Femur (tissue), 1 donor: ENCODE results near the gene RBP5.
"Not testable (repeated sequence)": the region's sequence is repeated elsewhere in the genome, so short reads cannot be mapped to it uniquely, and the experiment has no call there.

Source experiments
- DNase-seq: peaks from one replicate; pipeline ENCODE4 v3.0.0-alpha.2; 2017

RBP5 gene

DNA sequence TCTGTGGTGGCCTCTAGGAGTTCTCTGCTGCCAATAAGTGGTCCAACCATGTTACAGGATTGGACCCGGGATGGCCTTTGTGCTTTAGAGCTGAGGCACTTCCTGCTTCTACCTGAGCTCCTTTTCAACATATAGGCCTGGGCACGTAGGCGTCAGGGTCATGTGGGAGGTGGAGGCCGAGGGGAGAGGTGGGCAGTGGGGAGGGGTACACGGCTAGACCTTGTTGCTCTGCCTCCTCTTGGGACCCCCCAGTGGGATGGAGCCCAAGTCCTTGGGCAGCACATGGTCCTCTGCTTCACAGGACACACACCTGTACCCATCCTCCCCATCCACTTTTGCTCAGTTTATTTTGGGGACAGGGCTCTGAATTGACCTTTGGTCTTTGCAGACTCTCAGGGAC lies 7.4 kb downstream of the RBP5 start:
- peak; percentile 14 for DNase-seq

DNA sequence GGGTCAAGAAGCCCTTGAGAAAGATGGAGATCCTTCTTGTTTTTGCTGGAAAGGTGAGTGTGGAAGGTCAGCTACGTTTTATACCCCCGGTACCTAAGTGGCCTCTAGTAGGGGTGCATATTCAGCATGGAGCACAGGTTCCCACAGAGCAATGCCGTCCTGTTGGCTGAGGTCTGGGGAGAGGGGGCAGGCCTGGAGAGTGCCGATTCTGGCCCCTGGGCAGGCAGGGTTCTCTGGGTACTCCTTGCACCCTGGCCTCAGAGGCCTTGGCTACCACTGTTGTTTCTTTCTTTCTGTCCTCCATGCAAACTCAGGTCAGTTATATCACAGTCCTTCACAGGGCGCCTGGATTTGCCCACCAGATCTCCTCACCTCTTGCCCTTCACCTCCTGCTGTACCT lies 8.5 kb downstream of the RBP5 start:
- peak; percentile 8 for DNase-seq

DNA sequence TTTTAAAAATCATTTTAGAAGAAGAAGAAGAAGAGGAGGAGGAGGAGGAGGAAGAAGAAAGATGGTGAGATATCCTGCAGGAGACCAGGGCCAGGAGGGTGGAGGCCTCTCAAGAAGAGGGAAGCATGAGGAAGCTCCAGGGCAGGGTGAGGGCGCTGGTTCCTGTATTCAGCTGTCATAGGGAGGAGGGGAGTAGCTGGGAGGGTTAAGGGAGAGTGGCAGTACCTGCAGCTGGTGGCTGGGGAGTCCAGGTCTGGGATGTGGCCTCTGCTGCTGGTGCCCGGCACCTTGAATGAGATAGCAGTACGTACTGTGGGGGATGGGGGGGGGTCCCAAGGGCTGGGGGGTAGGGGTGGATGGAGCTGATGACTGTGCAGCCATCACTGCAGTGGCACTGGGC lies 9.8 kb downstream of the RBP5 start:
- peak; percentile 11 for DNase-seq

DNA sequence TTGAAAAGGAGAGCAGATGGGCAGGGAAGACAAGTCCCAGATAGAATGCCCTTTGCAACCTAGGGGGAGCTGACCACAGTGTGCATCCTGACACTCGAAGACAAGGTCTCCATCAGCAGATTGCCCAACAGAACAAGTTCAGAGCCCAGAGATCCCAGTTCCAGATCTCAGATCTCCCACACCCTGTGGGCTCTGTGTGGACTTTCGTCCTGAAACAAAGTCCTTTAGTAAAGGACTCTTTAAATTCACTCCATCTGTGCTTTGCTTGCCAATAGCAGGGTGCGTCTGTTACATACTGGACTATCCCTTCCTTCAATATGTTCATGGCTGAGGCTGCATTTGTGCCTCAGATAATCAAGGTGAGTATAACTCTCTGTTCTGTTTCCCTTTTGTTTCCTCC lies 11.0 kb downstream of the RBP5 start:
- DNase-seq: peak; percentile 10

DNA sequence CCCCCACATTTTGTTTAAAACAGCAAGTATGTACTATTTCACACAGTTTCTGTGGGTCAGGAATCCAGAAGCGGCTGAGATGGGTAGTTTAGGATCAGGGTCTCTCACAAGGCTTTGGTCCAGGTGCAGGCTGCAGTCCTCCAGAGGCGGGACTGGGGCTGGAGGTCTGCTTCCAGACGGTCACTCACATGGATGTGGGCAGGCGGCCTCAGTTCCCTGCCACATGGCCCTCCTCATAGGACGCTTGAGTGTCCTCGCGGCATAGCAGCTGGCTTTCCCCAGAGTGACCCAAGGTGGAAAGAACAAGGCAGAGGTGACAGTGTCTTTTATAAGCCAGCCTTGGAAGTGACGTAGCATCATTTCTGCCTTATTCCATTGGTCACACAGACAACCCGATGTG lies 11.8 kb downstream of the RBP5 start:
- peak; percentile 9 for DNase-seq

DNA sequence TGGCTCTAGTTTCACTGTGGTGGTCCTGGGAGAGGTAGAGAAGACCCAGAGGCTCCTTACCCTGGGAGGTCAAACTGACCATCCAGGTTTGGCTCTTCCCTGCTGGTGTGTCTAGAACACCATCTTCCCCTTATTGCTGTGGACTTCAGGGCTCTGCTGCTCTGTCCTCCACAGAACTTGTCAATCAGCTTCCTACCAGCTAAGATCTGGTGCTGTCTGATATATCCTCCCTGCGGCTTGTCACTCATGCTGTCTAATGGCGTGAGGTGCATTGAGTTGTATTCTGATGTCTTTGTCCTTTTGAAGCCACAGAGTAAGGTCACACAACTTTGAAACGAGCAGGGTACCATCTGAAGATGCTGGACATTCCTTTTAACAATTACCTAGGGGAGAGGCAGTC lies 12.5 kb downstream of the RBP5 start:
- peak; percentile 10 for DNase-seq

DNA sequence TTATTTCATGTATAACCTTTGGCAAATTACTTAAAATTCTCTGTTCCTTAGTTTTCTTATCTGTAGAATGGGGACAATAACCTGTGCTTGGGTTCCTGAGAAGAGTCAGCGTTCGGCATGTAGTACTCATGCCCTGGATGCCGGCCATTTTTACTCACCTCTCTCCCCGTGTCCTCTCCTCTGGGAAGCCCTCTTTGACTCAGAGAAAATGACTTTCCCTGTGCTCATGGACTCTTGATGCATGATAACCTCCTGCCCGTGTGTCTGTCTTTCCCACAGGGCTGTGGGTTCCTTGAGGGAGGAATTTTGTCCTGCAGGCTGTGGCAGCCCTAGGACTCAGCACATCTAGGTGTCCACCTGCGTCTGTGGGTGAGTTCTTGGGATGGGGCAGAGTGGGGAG lies 13.8 kb downstream of the RBP5 start:
- DNase-seq: peak; percentile 14

DNA sequence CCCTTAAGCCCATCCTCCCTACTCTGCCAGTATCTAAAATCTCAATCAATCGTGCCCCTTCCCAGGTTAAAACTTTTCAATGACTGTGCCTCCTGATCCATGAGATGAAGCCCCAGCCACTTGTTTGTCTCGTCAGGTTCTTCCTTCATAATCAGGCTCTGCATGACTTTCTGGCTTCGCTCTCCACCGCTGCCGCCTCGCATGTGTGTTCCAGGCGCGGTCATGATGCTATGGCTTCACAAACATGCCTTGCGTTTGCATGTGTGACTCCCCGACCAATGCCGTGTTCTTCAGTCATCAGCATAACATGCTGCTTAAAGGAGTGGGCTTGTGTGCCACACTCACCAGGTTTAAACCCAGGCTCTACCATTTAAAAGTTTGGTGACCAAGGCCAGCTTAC lies 14.7 kb downstream of the RBP5 start:
- DNase-seq: peak; percentile 15

DNA sequence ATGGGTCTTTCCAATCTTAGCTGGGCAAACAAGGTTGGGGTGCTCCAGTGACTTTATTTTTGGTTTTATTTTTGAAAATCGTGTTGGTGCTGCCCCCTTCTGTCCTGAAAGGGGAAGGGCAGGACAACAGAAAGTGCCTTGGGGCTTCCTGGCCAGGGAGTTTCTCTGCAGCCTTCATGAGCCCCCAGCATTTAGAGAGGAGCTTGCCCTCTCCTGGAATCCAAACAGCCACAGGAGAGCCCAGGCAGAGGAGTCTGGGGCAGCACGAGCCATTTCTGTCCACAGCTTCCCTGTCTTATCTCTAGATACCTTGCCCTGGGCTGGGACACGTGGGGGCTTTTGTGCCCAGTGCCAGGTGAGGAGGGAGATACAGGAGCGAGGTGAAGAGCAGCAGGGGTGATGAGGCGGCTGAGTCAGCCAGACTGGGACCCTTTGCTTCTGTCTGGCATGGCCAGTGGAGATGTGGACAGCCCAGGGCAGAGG lies 15.3 kb downstream of the RBP5 start:
- DNase-seq: peak; percentile 33

DNA sequence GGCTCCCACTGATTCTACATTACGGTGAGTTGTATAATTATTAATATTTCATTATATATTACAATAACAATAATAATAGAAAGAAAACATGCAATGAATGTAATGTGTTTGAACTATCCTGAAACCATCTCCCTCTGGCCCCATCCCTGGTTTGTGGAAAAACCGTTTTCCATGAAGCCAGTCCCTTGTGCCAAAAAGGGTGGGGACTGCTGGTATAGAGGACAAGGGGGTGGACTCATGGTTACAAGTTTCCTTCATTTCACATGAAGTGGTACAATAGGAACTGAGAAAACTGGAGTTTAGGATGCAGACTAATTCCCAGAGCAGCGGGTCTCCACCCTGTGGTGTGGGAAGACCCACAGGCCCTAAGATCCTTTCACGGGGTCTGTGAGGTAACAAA lies 16.6 kb downstream of the RBP5 start:
- DNase-seq: peak; percentile 73

DNA sequence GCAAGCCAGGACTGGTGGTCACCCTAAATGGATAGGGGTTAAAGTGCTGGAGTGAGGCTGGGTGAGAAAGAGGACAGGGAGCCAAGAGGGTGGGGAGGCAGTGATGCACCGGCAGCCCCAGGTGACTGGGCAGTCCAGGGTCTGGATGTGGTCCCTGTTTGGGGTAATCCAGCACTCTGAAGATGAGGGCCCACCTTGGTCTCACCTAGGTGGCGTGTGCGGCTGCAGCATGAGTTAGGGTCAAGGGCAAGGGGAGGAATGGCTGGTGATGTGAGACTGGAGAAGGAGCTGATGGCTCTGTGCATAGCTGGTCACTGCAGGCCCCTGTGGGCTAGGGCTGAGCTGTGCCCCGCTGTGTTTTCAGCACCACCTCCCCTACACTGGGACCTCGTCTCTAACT lies 18.0 kb downstream of the RBP5 start:
- peak; percentile 15 for DNase-seq

DNA sequence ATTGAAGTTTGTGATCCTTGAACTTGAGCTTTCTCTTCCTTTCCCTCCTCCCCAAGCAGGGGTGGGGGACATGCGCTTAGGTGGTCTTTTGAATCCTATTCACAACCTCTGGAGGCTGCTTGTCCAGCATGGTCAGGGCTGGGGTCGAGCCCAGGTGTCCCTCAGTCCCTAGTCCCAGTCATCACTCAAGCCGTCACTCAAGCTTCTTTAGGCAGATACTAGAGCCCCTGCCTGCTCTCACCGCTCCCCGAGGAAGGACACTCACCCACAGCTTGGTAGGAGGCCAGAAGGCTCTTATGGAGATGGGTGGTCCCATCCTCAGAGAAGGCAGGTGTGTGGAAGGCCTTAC lies 19.1 kb downstream of the RBP5 start:
- no peak for DNase-seq

DNA sequence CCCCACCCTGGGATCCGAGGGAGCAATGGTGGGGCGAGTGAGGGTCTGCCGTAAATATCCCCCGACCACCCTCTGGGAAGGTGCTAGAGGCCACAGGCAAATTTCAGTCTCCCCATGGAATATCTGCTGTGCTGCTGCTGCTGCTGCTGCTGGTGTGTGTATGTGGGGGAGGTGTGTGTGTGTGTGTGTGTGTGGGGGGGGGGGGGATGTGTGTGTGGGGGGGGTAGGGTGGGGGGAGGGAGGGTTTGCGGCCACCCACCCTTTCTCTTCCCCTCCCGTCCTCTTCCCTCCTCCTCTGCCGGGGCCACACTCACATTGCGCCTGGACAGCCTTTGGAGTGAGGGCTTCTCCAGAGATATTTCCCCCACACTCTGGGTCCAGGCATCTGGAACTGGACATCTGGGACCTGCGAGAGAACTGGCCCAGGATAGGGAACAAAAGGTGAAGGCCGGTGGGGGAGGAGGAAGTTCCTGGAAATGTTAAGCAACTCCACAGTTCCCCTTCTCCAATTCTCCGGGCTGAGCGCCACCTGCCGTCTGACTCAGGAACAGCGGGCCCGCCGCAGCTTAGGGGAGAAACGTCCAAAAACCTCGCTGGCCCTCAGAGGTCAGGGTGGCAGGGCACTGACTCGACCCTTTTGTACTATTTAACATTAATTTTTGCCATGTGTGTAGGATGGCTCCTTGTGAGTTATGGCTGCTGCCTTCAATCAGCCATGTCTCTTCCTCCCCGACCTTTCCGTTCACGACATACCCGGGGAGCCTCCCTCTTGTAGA lies 19.7 kb downstream of the RBP5 start, which contains the start of gene C1RL:
Gene C1RL, minus strand, starts transcription at position 419 of the 776 bp plus-strand sequence. Its CDS starts 34 bp downstream, at position 385.
- DNase-seq: peak; percentile 92

DNA sequence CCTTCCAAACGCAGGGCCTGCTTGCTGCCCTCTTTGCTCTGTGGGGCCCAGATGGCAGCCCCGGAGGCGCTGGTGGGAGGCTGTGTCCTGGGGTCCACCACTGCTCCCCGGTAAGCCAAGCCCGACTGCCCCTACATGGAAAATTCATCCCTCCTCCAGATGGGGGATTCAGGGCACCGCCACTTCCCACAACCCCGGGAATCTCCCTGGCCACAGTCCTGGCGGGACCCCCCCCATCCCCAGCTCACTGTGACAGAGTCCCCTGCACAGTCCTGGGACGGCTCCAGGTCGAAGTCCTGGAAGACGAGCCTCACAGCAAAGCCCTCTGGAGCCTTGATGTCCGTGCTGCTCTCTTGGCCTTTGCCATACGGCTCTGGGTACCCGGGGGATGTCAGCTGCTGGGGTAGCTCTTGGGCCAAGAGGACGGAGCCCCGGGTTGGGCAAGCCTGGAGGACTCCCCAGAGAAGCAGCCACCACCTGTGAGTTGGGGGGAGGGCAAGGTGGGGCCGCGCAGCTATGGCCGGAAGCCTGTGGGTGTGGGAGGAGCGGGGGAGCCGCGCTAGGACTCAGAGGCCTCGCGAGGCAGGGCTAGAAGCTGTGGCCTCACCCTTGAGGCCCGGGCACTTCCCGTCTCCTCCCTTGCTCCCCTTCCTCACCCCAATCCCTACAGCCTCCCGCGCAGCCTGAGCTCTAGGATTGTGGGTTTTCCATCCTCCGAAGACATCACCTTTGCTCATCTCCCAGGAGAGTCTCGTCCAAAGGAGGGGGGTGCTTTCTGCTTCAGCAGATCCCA lies 20.5 kb downstream of the RBP5 start:
- peak; percentile 81 for DNase-seq

DNA sequence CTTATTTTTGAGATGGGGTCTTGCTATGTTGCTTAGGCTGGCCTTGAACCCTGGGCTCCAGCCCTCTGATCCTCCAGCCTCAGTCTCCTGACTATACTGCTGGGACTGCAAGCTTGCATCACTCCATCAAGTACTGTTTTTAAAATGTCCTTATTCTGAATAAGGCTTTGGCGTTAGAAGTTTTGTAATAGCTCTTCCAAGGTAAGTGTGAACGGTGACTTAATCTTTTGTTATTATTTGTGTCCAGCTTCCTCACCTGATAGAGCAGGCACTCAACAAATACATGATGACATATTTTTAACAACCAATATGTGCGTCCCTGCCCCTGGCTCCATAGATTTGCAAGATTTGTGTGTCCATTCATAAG lies 21.1 kb downstream of the RBP5 start:
- DNase-seq: no peak

DNA sequence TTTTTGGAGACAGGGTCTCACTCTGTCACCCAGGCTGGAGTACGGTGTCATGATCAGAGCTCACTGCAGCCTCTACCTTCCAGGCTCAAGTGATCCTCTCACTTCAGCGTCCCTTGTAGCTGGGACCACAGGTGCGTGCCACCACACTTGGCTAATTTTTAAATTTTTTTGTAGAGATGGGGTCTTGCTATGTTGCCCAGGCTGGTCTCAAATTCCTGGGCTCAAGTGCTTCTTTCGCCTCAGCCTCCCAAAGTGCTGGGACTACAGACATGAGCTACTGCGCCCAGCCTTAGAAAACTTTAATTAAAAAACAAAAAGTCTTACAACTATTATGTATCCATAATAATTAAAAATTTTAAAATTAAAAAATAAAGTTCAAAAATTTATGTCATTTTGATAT lies 21.5 kb downstream of the RBP5 start:
- DNase-seq: not testable (repeated sequence)

DNA sequence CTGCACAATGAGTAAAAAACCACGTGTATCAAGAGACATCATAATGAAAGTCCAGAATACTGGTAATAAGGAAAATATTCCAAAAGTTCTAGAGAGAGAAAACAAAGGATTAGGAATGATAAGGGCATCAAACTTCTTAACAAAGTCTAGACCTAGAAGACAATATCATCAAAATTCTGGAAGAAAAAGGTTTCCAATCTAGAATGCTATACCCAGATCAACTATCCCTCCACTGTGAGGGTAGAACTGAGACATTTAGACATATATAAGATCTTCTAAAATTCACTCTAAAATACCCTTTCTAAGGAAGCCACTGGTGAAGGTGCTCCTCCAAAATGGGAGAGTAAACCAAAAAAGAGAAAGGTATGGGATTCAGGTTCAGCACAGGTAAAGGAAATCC lies 22.6 kb downstream of the RBP5 start:
- DNase-seq: no peak

DNA sequence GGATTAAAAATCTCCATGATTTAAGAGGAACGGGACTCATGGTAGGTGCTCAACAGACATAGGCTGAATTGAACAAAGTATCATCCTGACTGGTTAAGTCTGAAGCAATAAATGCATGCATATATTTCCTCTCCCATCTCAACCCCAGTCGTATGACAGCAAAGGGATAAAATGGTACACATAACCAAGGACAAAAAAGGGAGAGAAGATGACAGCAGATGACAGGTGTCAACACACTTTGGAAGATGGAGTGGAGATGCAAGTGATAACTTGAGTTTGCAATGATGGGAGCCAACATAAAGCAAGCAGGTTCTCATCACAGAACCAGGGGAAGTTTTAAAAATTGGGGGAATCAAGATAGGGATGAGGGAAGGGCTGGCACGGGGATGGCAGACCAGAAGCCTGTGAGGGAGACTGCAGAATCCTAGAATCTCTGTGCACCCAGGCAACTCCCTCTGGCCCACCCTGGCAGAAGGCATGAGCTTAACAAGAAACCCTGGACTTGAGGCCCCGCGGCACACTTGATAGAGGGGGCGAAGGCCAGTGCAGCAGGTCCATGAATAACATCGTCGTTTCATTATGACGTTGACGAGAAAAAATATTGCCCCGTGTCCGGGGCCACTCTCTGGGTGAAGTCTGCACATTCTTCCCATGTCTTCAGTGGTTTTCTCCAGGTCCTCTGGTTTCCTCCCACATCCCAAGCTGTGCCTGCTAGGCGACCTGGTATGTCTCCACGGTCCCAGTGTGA lies 24.7 kb downstream of the RBP5 start:
- no peak for DNase-seq

DNA sequence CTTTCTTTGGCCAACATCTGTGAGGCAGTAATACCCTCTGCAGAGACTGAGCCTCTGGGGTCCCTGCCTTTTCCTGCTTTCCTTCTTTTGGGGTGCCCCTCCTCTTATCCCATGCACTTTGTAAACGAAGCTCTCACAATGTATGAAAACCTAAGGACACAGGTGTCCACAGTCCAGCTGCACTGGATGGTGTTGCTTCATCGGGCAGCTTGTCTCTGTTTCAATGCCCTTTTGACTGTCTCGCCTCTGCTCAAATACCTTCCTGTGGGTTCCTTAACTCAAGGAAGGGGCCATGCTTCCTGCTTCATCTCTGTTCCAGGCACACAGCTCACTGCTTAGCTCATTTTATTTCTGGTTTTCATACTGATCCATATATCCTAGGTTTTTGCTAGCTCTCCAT lies 26.1 kb downstream of the RBP5 start:
- DNase-seq: no peak

DNA sequence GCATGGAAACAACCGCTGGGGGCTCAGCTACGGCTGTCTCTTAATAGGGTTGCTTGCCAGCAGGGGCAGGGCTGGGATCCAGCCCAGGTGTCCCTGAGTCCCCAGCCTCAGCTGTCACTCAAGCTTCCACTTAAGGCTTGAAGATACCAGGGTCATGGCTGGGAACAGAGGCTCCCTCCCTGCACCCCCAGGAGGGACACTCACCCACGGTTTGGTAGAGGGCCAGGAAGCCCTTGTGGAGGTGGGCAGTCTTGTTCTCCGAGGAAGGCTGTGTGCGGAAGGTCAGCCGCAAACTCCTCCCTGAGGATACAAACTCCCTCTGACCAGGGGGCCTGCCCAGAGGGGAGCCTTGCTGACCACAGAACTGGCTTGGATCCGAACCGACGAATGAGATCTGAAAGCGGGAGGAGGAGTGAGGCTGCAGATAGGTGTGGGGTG lies 27.0 kb downstream of the RBP5 start:
- no peak for DNase-seq

DNA sequence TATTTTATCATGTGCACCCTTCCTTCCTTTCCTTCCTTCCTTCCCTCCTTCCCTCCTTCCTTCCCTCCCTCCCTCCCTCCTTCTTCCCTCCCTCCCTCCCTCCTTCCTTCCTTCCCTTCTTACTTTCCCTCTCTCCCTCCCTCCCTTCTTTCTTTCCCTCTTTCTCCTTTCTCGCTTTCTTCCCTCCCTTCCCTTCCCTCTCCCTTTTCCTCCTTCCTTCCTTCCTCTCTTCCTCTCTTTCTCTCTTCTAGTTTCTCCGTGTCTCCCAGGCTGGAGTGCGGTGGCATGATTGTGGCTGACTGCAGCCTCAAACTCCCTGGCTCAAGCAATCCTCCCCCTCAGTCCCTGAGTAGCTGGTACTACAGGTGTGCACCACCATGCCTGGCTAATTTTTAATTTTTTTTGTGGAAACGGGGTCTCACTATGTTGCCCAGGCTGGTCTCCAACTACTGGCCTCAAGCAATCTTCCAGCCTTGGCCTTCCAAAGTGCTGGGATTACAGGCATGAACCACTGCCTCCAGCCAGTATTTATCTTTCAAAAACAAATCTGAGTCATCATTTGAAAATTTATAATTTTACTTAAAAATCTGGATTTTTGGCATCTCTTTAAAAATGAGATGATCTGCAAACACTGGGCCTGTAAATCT lies 27.5 kb downstream of the RBP5 start:
- no peak for DNase-seq

DNA sequence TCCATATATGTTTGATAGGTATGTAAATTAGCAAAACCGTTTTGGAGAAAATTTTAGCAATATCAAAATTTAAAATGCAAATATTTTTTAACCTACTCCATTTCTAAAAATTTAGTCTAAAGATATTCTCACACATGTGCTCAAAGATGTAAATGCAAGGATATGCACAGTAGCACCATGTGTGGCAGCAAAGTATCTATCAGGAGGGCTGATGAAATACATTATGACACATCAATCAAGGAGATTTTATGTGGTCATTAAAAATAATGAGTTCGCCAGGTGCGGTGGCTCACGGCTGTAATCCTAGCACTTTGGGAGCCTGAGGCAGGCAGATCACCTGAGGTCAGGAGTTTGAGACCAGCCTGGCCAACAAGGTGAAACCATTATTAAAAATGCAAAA lies 28.4 kb downstream of the RBP5 start:
- no peak for DNase-seq
